Ecto neural progenitor cell (in vitro differentiated cells): Measurements from ENCODE around the gene SEC22C.

Experiments used
- DNase-seq: peaks from one replicate; pipeline ENCODE4 v3.0.0-alpha.2; 2018; ENCODE audit warnings: low spot score

The SEC22C gene

GRCh38 chr3:42513121-42513520 lies 68.6 kb downstream of the SEC22C start:
- no peak for DNase-seq

- DNase-seq: no peak
Observed at GRCh38 chr3:42511736-42512135, 70.0 kb downstream of the SEC22C start.

- DNase-seq: no peak
Observed at GRCh38 chr3:42511201-42511600, 70.6 kb downstream of the SEC22C start.

GRCh38 chr3:42510325-42510724 lies 71.4 kb downstream of the SEC22C start:
- no peak for DNase-seq

GRCh38 chr3:42509111-42509510 lies 72.7 kb downstream of the SEC22C start:
- no peak for DNase-seq

- DNase-seq: no peak
Observed at GRCh38 chr3:42508562-42508961, 73.2 kb downstream of the SEC22C start.

GRCh38 chr3:42507761-42508335 lies 73.9 kb downstream of the SEC22C start:
- DNase-seq: peak; percentile 16

- peak; percentile 42 for DNase-seq
Observed at GRCh38 chr3:42507252-42507651, 74.5 kb downstream of the SEC22C start.

- DNase-seq: peak; percentile 34
Observed at GRCh38 chr3:42505849-42506410, 75.8 kb downstream of the SEC22C start.

- peak; percentile 36 for DNase-seq
Observed at GRCh38 chr3:42505128-42505848, 76.5 kb downstream of the SEC22C start.

GRCh38 chr3:42504334-42505127 lies 77.2 kb downstream of the SEC22C start:
- peak; percentile 23 for DNase-seq

GRCh38 chr3:42503957-42504333 lies 77.8 kb downstream of the SEC22C start:
- peak; percentile 37 for DNase-seq

GRCh38 chr3:42503251-42503924 lies 78.4 kb downstream of the SEC22C start:
- DNase-seq: no peak

- DNase-seq: peak; percentile 88
Observed at GRCh38 chr3:42502429-42503250, 79.1 kb downstream of the SEC22C start, which contains the start of gene VIPR1. TSS of gene VIPR1 (plus strand) at chr3:42502643. CDS start at chr3:42502736, 93 bp downstream.

- peak; percentile 77 for DNase-seq
Observed at GRCh38 chr3:42501681-42502428, 79.9 kb downstream of the SEC22C start.

GRCh38 chr3:42501321-42501680 lies 80.5 kb downstream of the SEC22C start:
- peak; percentile 67 for DNase-seq

- no peak for DNase-seq
Observed at GRCh38 chr3:42500909-42501308, 80.9 kb downstream of the SEC22C start.

- peak; percentile 25 for DNase-seq
Observed at GRCh38 chr3:42500091-42500490, 81.7 kb downstream of the SEC22C start.

- DNase-seq: peak; percentile 23
Observed at GRCh38 chr3:42499478-42499871, 82.3 kb downstream of the SEC22C start.

GRCh38 chr3:42498791-42499477 lies 82.8 kb downstream of the SEC22C start:
- peak; percentile 32 for DNase-seq
